ENCODE data around the gene XYLB. TPM values are rescaled to one million over a fixed set of nuclear protein-coding genes. Genes with fewer than 3 reads are reported as not detected.

The XYLB gene
- polyA plus RNA-seq, 1 of the 3 experiments (the other 2 are of a cell fraction) = 2.7 TPM

DNA sequence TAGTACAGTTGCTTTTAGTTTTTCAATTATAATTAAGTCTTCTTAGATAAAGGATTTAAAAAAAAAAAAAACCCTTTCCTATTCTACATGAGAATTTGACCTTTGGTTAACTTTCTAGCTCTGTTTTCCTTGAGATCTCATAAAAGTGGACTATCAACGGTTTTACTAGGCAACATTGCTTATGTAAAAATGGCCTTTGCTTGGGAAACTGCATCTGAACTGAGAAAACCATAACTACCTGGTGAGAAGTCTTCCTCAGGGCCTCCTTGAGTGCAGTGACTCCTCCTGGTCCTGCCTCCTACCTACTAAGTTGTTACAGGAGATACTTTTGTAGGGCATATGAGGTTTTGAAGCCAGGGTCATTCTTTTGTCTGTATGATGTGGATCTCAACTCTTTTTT lies 65.0 kb downstream of the XYLB start:
- H2AFZ ChIP-seq (ENCODE audit: low read depth) = no peak overlapping the region
- no peak overlapping the region for H3K9ac ChIP-seq
- DNase-seq = no peak
- H3K9me2 ChIP-seq = no peaks in the 10 kb centered on the region
- H3K4me3 ChIP-seq (ENCODE audit: low read depth in 2 of 2, low read length in 1 of 2) = no peak overlapping the region
- TF ChIP-seq RCOR1 (IDR thresholded peaks at IDR 0.05; ENCODE audit: low read length) (no peak), FOXJ3 (CRISPR knock-in tag; IDR thresholded peaks at IDR 0.05) (no peak), ELF1 (IDR thresholded peaks at IDR 0.05) (no peak), TEAD4 (IDR thresholded peaks at IDR 0.05; ENCODE audit: borderline replicate concordance, insufficient read depth) (no peak), FOXM1 (IDR thresholded peaks at IDR 0.05; ENCODE audit: low read depth) (no peak), RAD21 (IDR thresholded peaks at IDR 0.05; ENCODE audit: low read length) (no peak), NRF1 (IDR thresholded peaks at IDR 0.05; ENCODE audit: low read depth, low read length) (no peak), JUND (IDR thresholded peaks at IDR 0.05) (no peak), TAF1 (IDR thresholded peaks at IDR 0.05; ENCODE audit: borderline replicate concordance, low read depth, low read length) (no peak), MEF2A (IDR thresholded peaks at IDR 0.05; ENCODE audit: borderline replicate concordance, low read depth) (no peak), CHD2 (IDR thresholded peaks at IDR 0.05; ENCODE audit: low read length, partially characterized antibody) (no peak), SIN3A (IDR thresholded peaks at IDR 0.05; ENCODE audit: borderline replicate concordance, low read depth, low read length) (no peak), EP300 (IDR thresholded peaks at IDR 0.05; ENCODE audit: borderline replicate concordance in 1 of 2, low read depth in 1 of 2, low read length in 1 of 2) (no peak), NFIC (IDR thresholded peaks at IDR 0.05; ENCODE audit: borderline replicate concordance) (no peak)
- TF ChIP-seq, protein P1, sequence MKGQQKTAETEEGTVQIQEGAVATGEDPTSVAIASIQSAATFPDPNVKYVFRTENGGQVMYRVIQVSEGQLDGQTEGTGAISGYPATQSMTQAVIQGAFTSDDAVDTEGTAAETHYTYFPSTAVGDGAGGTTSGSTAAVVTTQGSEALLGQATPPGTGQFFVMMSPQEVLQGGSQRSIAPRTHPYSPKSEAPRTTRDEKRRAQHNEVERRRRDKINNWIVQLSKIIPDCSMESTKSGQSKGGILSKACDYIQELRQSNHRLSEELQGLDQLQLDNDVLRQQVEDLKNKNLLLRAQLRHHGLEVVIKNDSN (IDR thresholded peaks at IDR 0.05; ENCODE audit: borderline replicate concordance, low read depth) = no peak
- TF ChIP-seq, protein P2, sequence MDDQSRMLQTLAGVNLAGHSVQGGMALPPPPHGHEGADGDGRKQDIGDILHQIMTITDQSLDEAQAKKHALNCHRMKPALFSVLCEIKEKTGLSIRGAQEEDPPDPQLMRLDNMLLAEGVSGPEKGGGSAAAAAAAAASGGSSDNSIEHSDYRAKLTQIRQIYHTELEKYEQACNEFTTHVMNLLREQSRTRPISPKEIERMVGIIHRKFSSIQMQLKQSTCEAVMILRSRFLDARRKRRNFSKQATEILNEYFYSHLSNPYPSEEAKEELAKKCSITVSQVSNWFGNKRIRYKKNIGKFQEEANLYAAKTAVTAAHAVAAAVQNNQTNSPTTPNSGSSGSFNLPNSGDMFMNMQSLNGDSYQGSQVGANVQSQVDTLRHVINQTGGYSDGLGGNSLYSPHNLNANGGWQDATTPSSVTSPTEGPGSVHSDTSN (IDR thresholded peaks at IDR 0.05) = no peak
- TF ChIP-seq, protein P3, sequence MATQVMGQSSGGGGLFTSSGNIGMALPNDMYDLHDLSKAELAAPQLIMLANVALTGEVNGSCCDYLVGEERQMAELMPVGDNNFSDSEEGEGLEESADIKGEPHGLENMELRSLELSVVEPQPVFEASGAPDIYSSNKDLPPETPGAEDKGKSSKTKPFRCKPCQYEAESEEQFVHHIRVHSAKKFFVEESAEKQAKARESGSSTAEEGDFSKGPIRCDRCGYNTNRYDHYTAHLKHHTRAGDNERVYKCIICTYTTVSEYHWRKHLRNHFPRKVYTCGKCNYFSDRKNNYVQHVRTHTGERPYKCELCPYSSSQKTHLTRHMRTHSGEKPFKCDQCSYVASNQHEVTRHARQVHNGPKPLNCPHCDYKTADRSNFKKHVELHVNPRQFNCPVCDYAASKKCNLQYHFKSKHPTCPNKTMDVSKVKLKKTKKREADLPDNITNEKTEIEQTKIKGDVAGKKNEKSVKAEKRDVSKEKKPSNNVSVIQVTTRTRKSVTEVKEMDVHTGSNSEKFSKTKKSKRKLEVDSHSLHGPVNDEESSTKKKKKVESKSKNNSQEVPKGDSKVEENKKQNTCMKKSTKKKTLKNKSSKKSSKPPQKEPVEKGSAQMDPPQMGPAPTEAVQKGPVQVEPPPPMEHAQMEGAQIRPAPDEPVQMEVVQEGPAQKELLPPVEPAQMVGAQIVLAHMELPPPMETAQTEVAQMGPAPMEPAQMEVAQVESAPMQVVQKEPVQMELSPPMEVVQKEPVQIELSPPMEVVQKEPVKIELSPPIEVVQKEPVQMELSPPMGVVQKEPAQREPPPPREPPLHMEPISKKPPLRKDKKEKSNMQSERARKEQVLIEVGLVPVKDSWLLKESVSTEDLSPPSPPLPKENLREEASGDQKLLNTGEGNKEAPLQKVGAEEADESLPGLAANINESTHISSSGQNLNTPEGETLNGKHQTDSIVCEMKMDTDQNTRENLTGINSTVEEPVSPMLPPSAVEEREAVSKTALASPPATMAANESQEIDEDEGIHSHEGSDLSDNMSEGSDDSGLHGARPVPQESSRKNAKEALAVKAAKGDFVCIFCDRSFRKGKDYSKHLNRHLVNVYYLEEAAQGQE (IDR thresholded peaks at IDR 0.05; ENCODE audit: low read depth, low read length) = no peak
- TF ChIP-seq, protein P4, sequence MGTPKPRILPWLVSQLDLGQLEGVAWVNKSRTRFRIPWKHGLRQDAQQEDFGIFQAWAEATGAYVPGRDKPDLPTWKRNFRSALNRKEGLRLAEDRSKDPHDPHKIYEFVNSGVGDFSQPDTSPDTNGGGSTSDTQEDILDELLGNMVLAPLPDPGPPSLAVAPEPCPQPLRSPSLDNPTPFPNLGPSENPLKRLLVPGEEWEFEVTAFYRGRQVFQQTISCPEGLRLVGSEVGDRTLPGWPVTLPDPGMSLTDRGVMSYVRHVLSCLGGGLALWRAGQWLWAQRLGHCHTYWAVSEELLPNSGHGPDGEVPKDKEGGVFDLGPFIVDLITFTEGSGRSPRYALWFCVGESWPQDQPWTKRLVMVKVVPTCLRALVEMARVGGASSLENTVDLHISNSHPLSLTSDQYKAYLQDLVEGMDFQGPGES (IDR thresholded peaks at IDR 0.05; ENCODE audit: low read depth, low read length) = no peak
- TF ChIP-seq, protein P5, sequence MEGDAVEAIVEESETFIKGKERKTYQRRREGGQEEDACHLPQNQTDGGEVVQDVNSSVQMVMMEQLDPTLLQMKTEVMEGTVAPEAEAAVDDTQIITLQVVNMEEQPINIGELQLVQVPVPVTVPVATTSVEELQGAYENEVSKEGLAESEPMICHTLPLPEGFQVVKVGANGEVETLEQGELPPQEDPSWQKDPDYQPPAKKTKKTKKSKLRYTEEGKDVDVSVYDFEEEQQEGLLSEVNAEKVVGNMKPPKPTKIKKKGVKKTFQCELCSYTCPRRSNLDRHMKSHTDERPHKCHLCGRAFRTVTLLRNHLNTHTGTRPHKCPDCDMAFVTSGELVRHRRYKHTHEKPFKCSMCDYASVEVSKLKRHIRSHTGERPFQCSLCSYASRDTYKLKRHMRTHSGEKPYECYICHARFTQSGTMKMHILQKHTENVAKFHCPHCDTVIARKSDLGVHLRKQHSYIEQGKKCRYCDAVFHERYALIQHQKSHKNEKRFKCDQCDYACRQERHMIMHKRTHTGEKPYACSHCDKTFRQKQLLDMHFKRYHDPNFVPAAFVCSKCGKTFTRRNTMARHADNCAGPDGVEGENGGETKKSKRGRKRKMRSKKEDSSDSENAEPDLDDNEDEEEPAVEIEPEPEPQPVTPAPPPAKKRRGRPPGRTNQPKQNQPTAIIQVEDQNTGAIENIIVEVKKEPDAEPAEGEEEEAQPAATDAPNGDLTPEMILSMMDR (IDR thresholded peaks at IDR 0.05) = no peak
- H3K36me3 ChIP-seq (replicated peaks in 1 of 2; ENCODE audit: control insufficient read depth in 1 of 2, insufficient read depth in 2 of 2, low read length in 1 of 2) = no peaks in the 10 kb centered on the region
- H3K9me3 ChIP-seq = no peaks in the 10 kb centered on the region
- no peaks in the 10 kb centered on the region for H3F3A ChIP-seq (replicated peaks; ENCODE audit: insufficient read depth)
- 36% methylated on average over 1 of the region's 1 CpG for WGBS (ENCODE audit: low lambda C conversion rate)
- no peak overlapping the region for H3K27ac ChIP-seq (ENCODE audit: low read depth in 2 of 2, low read length in 1 of 2)
- no peaks in the 10 kb centered on the region for H3K79me2 ChIP-seq (ENCODE audit: insufficient read depth)
- ChIA-PET CTCF (no interaction called here), POLR2A (no interaction called here)
- no peaks in the 10 kb centered on the region for H3K4me1 ChIP-seq (ENCODE audit: control insufficient read depth in 1 of 2, insufficient read depth in 2 of 2, low read depth in 1 of 2, low read length in 1 of 2)
- H3K27me3 ChIP-seq (ENCODE audit: insufficient read depth) = no peaks in the 10 kb centered on the region
- H4K20me1 ChIP-seq (ENCODE audit: insufficient read depth) = no peaks in the 10 kb centered on the region
- H3K4me2 ChIP-seq = no peak overlapping the region
